NCI-H774 (cell line): Measurements from ENCODE around the gene DEK.
A peak's percentile ranks its signal among the peaks of the same experiment; 100 is the strongest.
"Not testable (repeated sequence)": the region's sequence is repeated elsewhere in the genome, so short reads cannot be mapped to it uniquely, and the experiment has no call there.

Experiments used
- DNase-seq: peaks from one replicate; lab custom pipeline; 2025; lab: John Stamatoyannopoulos, UW

Gene DEK

DNA sequence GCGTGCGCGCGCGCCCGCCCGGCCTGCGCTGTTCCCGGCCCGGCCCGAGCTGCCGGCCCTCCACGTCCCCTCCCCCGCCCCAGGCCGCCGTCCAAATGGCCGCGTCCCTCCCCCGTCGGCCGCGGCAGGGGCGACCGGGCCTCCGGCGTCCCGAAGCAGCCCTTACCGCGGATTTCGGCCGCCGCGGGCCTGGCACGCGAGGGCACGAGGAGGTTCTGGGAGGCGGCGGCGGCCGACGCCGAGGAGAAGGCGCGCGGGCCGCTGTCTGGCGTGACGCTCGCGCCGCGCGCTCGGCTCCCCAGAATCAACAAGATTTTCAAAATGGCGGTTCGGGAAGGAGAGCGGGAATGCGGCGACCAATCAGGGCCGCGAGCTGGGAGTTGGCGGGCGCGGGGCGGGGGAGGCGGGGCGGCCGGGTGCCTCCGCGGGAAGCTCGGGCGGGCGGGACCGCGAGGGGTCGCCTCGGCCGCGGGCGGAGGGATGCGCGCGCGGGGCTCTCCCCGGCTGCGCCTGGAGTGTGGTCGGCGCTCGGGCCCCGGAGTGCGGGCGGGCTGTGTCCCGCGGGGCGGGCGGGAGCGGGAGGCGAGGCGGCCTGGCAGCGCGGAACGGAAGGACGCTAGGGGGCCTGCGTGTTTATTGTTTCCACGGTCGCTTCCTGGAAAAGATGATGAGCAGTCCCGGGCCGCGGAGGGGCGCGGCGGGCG, at the start of gene DEK:
Gene DEK, minus strand, starts transcription at position 312 of the 704 bp plus-strand sequence. CDS start 543 bp downstream, outside the sequence.
- DNase-seq, result peak; percentile 77

- DNase-seq, result no peak
Observed at GRCh38 chr6:18312368-18312767, 48.0 kb upstream of the DEK start.

- DNase-seq, result not testable (repeated sequence)
Observed at GRCh38 chr6:18310010-18310409, 45.7 kb upstream of the DEK start.

DNA sequence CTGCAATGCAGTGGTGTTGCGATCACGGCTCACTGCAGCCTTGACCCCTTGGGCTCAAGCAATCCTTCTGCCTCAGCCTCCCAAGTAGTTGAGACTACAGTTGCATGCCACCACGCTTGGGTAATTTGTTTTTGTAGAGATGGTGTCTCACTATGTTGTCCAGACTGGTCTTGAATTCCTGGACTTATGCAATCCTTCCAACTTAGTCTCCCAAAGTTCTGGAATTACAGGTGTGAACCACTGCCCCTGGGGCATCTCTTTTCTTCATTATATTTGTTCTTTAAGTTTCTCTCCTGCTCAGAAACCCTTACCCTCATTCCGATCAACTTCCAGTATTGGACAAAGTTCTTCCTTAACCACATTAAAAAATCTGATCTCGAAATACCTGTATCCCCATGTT, 44.7 kb upstream of the DEK start:
- no peak for DNase-seq

- DNase-seq, result no peak
Observed at GRCh38 chr6:18308070-18308735, 43.9 kb upstream of the DEK start.

- DNase-seq, result no peak
Observed at GRCh38 chr6:18306977-18307376, 42.6 kb upstream of the DEK start.

- DNase-seq, result no peak
Observed at GRCh38 chr6:18302561-18303439, 38.5 kb upstream of the DEK start.

DNA sequence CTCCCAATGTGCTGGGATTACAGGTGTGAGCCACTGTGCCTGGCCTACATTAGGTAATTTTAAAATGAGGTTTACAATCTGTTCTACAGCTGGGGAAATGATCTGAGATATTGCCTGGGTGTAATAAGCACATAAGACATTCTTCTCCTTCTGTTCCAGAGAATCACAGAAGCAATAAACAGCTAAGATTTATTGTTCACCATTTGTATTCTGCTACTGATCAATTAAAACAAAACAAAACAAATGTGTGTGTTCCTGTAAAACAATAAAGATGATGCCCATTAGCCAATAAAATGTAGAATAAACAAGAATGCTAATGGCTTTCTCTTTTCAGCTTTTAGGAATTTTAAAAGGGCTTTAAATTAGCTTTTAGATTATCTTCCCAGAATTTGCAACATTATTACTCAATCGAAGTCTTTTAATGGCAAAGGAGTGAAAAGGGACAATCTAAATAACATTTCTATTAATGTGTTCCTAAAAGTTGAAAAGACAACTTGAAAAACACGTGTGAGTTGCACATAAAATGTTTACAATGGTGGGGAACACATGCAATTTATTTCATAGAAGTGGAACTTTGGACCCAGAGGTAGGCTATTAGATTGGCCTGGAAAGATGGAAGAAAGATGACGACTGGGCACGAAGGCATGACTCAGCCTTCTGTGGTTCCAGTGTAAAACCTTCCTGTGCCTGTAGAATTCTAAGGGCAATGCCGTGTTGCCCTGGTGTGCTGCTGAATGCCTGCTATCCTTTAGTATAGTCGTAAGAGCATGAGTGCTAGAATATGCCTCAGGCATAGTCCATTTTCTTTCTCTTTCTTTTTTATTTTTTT, 29.0 kb upstream of the DEK start:
- DNase-seq, result no peak

GRCh38 chr6:18289283-18289682, 25.0 kb upstream of the DEK start:
- no peak for DNase-seq

DNA sequence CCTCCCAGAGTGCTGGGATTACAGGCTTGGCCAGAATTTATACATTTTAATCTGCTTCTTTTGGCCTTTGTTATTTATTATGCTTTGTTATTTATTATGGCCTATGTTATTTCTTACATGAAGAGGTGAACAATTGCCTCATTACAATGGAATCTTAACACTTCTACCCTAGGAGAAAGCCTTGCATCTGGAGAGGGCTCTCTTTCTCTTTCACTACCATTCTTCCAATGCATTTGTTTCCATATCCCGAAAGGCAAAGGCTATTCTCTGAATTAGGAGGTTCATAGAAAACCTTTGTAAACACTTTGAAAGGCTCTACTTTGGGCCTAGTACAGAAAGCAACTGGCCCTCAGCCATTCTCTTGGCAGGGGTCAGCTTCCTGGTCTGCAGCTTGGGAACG, 19.9 kb upstream of the DEK start:
- no peak for DNase-seq

- no peak for DNase-seq
Observed at GRCh38 chr6:18281564-18281963, 17.2 kb upstream of the DEK start.

- DNase-seq, result no peak
Observed at GRCh38 chr6:18280084-18280483, 15.8 kb upstream of the DEK start.

DNA sequence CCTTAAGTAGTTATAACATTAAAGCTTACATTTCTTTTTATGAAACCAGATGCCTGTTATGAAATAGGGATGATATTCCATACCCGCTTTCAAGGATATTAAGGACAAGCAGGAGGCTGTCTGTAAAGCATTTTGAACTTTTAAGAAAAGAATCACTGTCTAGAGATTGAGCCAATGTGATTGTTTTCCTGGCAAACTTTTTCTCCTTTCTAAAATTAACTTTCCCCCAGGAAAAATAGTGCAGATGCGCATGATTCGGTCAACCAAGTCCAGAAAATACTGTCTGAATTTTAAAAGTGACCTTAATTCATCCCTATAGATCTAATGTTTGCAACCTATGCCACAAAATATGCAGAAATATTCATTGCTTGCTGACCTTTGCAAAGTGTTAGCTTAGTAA, 15.1 kb upstream of the DEK start:
- DNase-seq, result no peak

- no peak for DNase-seq
Observed at GRCh38 chr6:18277237-18278006, 13.1 kb upstream of the DEK start.

DNA sequence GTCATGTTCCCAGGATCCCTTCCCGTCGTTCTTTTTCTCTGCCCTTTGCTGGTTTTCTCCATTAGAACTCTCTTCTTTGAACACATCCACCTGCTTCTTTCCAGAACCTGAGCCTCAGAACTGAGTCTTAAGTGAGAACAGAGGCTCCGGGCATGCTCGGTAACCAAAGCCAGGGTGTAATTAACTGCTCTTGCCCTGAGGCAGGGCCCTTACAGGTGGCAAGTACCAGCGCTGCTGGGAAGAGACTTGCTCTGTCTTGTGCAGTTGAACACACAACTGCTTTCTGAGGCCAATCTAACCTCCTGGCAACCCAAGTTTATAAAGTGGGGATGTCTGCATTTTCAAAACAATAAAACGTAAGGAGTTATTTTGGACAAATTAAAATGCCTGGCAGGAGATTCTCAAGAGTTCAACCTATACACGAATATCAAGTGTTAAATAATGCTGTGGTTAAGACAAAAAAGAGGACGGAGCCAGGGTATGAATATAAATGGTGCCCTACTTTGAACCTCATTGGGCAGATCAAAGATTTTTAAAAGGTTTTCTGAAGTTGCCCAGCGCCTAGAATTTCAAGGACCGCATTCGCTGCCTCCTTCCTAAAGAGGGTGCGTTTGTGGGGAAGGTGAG, 12.4 kb upstream of the DEK start:
- no peak for DNase-seq

GRCh38 chr6:18270216-18270615, 5.9 kb upstream of the DEK start:
- DNase-seq, result no peak

GRCh38 chr6:18269717-18270116, 5.4 kb upstream of the DEK start:
- DNase-seq, result no peak

GRCh38 chr6:18269253-18269652, 4.9 kb upstream of the DEK start:
- DNase-seq, result no peak

- DNase-seq, result no peak
Observed at GRCh38 chr6:18268066-18268465, 3.7 kb upstream of the DEK start.

DNA sequence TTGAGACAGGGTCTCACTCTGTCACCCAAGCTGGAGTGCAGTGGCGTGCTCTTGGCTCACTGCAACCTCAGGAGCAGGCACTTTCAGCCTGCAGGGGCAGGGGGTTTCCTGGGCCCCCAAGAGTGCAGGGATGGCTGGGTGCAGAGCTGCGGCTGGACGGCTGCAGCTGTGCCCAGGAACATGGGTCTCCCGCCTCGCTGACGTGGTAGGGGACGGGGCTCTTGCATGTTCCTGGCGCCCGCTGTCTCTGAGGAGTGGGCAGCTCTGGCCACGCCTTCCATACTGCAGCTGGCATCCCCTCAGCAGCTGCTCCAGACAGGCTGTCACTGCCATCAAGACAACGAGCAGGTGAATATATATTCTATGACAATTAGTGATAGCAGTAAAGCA, 2.2 kb upstream of the DEK start:
- no peak for DNase-seq
